RCC 7860 (cell line): ENCODE data around the gene SPIN2A.
"Not testable (repeated sequence)": the region's sequence is repeated elsewhere in the genome, so short reads cannot be mapped to it uniquely, and the experiment has no call there.

Experiments
- DNase-seq: peaks from one replicate; pipeline ENCODE4 v3.0.0-alpha.2; 2015; ENCODE audit warnings: low spot score
- FAIRE-seq: peaks from 2 replicates; lab custom pipeline; 2012; peaks lifted over from hg19 to GRCh38; lab: Jason Lieb, UNC

SPIN2A gene

GRCh38 chrX:57137073-57137472, at the start of gene SPIN2A:
Gene SPIN2A, minus strand, starts transcription at chrX:57137397. Its CDS starts 800 bp downstream, at chrX:57136597.
- FAIRE-seq, result not testable (repeated sequence)

GRCh38 chrX:57178605-57179004, 41.4 kb upstream of the SPIN2A start:
- no peak for FAIRE-seq
- DNase-seq, result no peak

More at GRCh38 chrX:57137073-57137472, at the start of gene SPIN2A:
- not testable (repeated sequence) for DNase-seq

- FAIRE-seq (no peak), DNase-seq (no peak)
These were observed 39.9 kb upstream of the SPIN2A start for GRCh38 chrX:57177070-57177469.

- DNase-seq (no peak), FAIRE-seq (no peak)
These were observed 35.3 kb upstream of the SPIN2A start for GRCh38 chrX:57172544-57172943.

GRCh38 chrX:57156397-57157049, 19.3 kb upstream of the SPIN2A start:
- FAIRE-seq (no peak), DNase-seq (no peak)

GRCh38 chrX:57155171-57155570, 18.0 kb upstream of the SPIN2A start:
- DNase-seq (no peak), FAIRE-seq (no peak)

- DNase-seq, FAIRE-seq: not testable (repeated sequence)
These were observed 15.0 kb upstream of the SPIN2A start for GRCh38 chrX:57152222-57152621.

- DNase-seq (no peak), FAIRE-seq (no peak)
These were observed 1.5 kb upstream of the SPIN2A start for GRCh38 chrX:57138674-57139073.

GRCh38 chrX:57137501-57137900, 304 bp upstream of the SPIN2A start:
- DNase-seq, result no peak
- FAIRE-seq, result no peak

GRCh38 chrX:57136589-57136988, 608 bp downstream of the SPIN2A start:
- not testable (repeated sequence) for FAIRE-seq, DNase-seq

- FAIRE-seq, result no peak
- DNase-seq, result no peak
These were observed 1.9 kb downstream of the SPIN2A start for GRCh38 chrX:57135287-57135686.

GRCh38 chrX:57134702-57135101, 2.5 kb downstream of the SPIN2A start:
- no peak for FAIRE-seq
- DNase-seq, result no peak

- no peak for DNase-seq
- FAIRE-seq, result no peak
These were observed 3.5 kb downstream of the SPIN2A start for GRCh38 chrX:57133706-57134105.

GRCh38 chrX:57133284-57133683, 3.9 kb downstream of the SPIN2A start:
- FAIRE-seq, DNase-seq: not testable (repeated sequence)

- DNase-seq (no peak), FAIRE-seq (no peak)
These were observed 5.2 kb downstream of the SPIN2A start for GRCh38 chrX:57132046-57132445.

GRCh38 chrX:57121816-57122215, 15.4 kb downstream of the SPIN2A start:
- FAIRE-seq (no peak), DNase-seq (no peak)

- FAIRE-seq, result peak; percentile 69
These were observed 15.9 kb downstream of the SPIN2A start, which contains the start of gene SPIN2B for GRCh38 chrX:57121162-57121755. Gene SPIN2B, minus strand, starts transcription at chrX:57121548.

GRCh38 chrX:57120619-57121161, 16.5 kb downstream of the SPIN2A start:
- not testable (repeated sequence) for FAIRE-seq, DNase-seq

More at GRCh38 chrX:57121162-57121755, 15.9 kb downstream of the SPIN2A start, which contains the start of gene SPIN2B:
- DNase-seq, result peak; percentile 71

- no peak for DNase-seq
- no peak for FAIRE-seq
These were observed 17.8 kb downstream of the SPIN2A start for GRCh38 chrX:57119416-57119815.

- not testable (repeated sequence) for DNase-seq, FAIRE-seq
These were observed 19.6 kb downstream of the SPIN2A start for GRCh38 chrX:57117566-57117965.

- DNase-seq (no peak), FAIRE-seq (no peak)
These were observed 32.2 kb downstream of the SPIN2A start for GRCh38 chrX:57104921-57105398.

- FAIRE-seq (no peak), DNase-seq (no peak)
These were observed 32.8 kb downstream of the SPIN2A start for GRCh38 chrX:57104406-57104805.
